Measurements from ENCODE around the gene MILR1. TPM values are rescaled to one million over a fixed set of nuclear protein-coding genes. Genes with fewer than 3 reads are reported as not detected.
"Not testable (repeated sequence)": the region's sequence is repeated elsewhere in the genome, so short reads cannot be mapped to it uniquely, and the experiment has no call there.

Gene MILR1
- total and polyA plus RNA-seq, 7 experiments from 2014 or later, result 1.1 to 17.9 (median 1.6) TPM; not detected in 2

GRCh38 chr17:64466834-64467233 lies 17.9 kb downstream of the MILR1 start:
- H3K9me3 Mint-ChIP-seq; H3K36me3 ChIP-seq (ENCODE audit: control insufficient read depth in 2 of 3, insufficient read depth in 3 of 3, low read length in 3 of 3); ATAC-seq; H3K4me3 ChIP-seq (ENCODE audit: low read length); H3K36me3 Mint-ChIP-seq; H3K27me3 ChIP-seq (ENCODE audit: control insufficient read depth in 2 of 2, insufficient read depth in 2 of 2, low read length in 2 of 2); H3K9me3 ChIP-seq (ENCODE audit: control insufficient read depth in 2 of 3, low read length in 3 of 3); H3K27ac ChIP-seq (ENCODE audit: low read depth, low read length); H3K4me1 ChIP-seq (ENCODE audit: control insufficient read depth in 2 of 2, insufficient read depth in 2 of 2, low read length in 2 of 2); H3K4me3 Mint-ChIP-seq; intact Hi-C loops (cut with micrococcal nuclease); H3K4me1 Mint-ChIP-seq; CTCF ChIA-PET; DNase-seq: not testable (repeated sequence)
- POLR2A ChIA-PET, result interaction anchor here (0.6 kb wide), 1 partner anchor 219 kb away, joined by 3 read pairs; no protein-coding TSS in a partner anchor
- Mint-ChIP-seq H3K27ac (peak overlapping the region in 1 of 9 donors; percentile 64), H3K27me3 (peaks cover 0 to 16% (median 3%) of the 10 kb centered on the region in 5 donors)

GRCh38 chr17:64470625-64471024 lies 21.7 kb downstream of the MILR1 start:
- Mint-ChIP-seq H3K36me3 (peaks cover 0 to 3% (median 0%) of the 10 kb centered on the region in 5 donors), H3K9me3 (no peaks in the 10 kb centered on the region), H3K4me1 (no peaks in the 10 kb centered on the region), H3K4me3 (no peak overlapping the region), H3K27ac (no peak overlapping the region), H3K27me3 (peaks cover 0 to 16% (median 0%) of the 10 kb centered on the region in 5 donors)
- Histone ChIP-seq H3K27me3 (ENCODE audit: control insufficient read depth in 2 of 2, insufficient read depth in 2 of 2, low read length in 2 of 2) (no peaks in the 10 kb centered on the region), H3K4me1 (ENCODE audit: control insufficient read depth in 2 of 2, insufficient read depth in 2 of 2, low read length in 2 of 2) (no peaks in the 10 kb centered on the region), H3K4me3 (ENCODE audit: low read length) (no peak overlapping the region), H3K9me3 (ENCODE audit: control insufficient read depth in 2 of 3, low read length in 3 of 3) (no peaks in the 10 kb centered on the region), H3K27ac (ENCODE audit: low read depth, low read length) (no peak overlapping the region), H3K36me3 (ENCODE audit: control insufficient read depth in 2 of 3, insufficient read depth in 3 of 3, low read length in 3 of 3) (no peaks in the 10 kb centered on the region)
- ATAC-seq (no peak), DNase-seq (no peak)
- CTCF ChIA-PET, result no interaction called here
- intact Hi-C loops (cut with micrococcal nuclease), result no loop called here
- POLR2A ChIA-PET, result no interaction called here

- Histone ChIP-seq H3K9me3 (ENCODE audit: control insufficient read depth in 2 of 3, low read length in 3 of 3) (no peaks in the 10 kb centered on the region), H3K36me3 (ENCODE audit: control insufficient read depth in 2 of 3, insufficient read depth in 3 of 3, low read length in 3 of 3) (no peaks in the 10 kb centered on the region), H3K27me3 (ENCODE audit: control insufficient read depth in 2 of 2, insufficient read depth in 2 of 2, low read length in 2 of 2) (no peaks in the 10 kb centered on the region), H3K27ac (ENCODE audit: low read depth, low read length) (no peak overlapping the region), H3K4me3 (ENCODE audit: low read length) (no peak overlapping the region), H3K4me1 (ENCODE audit: control insufficient read depth in 2 of 2, insufficient read depth in 2 of 2, low read length in 2 of 2) (no peaks in the 10 kb centered on the region)
- no peaks in the 10 kb centered on the region for H3K4me1 Mint-ChIP-seq
- intact Hi-C loops (cut with micrococcal nuclease), result no loop called here
- ATAC-seq (no peak), DNase-seq (no peak)
- peaks cover 0 to 9% (median 0%) of the 10 kb centered on the region in 5 donors for H3K27me3 Mint-ChIP-seq
- no peaks in the 10 kb centered on the region for H3K9me3 Mint-ChIP-seq
- H3K27ac Mint-ChIP-seq, result no peak overlapping the region
- POLR2A ChIA-PET, result no interaction called here
- no peak overlapping the region for H3K4me3 Mint-ChIP-seq
- H3K36me3 Mint-ChIP-seq, result no peaks in the 10 kb centered on the region
- CTCF ChIA-PET, result no interaction called here
Observed at GRCh38 chr17:64471440-64471839, 22.5 kb downstream of the MILR1 start.

GRCh38 chr17:64472564-64472963 lies 23.6 kb downstream of the MILR1 start:
- no peaks in the 10 kb centered on the region for H3K9me3 Mint-ChIP-seq
- CTCF ChIA-PET, result interaction anchor here (0.7 kb wide), 1 partner anchor 117 kb away, joined by 4 read pairs; no protein-coding TSS in a partner anchor
- no peaks in the 10 kb centered on the region for H3K4me1 ChIP-seq (ENCODE audit: control insufficient read depth in 2 of 2, insufficient read depth in 2 of 2, low read length in 2 of 2)

DNA sequence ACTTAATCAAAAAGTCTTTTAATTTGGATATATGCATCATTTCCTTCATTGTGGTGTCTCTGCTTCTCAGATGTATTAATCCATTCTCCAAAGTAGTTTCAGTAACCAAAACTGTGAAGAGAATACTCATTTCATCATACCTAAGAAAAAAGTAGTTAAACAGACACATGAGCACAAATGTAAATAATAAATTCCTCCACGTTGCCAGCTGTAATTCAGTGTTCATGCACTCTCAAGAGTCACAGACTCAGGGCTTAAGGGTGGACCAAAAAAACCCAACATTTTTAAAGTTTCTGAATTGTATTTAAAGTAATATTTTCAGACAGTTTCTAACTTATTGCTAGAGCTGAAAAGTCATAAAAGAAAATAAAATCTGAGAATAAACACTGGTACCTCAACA lies 28.9 kb downstream of the MILR1 start:
- intact Hi-C loops (cut with micrococcal nuclease), result no loop called here
- ATAC-seq (no peak), DNase-seq (no peak)
- peaks cover 0 to 32% (median 6%) of the 10 kb centered on the region in 3 experiments for H3K36me3 ChIP-seq (ENCODE audit: control insufficient read depth in 2 of 3, insufficient read depth in 3 of 3, low read length in 3 of 3)
- Mint-ChIP-seq H3K4me3 (no peak overlapping the region), H3K27ac (peak overlapping the region in 3 of 9 donors; percentile 12 to 47 (median 32)), H3K36me3 (peaks cover 4 to 19% (median 13%) of the 10 kb centered on the region in 5 donors), H3K4me1 (peaks cover 0 to 10% (median 4%) of the 10 kb centered on the region in 7 donors), H3K27me3 (no peaks in the 10 kb centered on the region), H3K9me3 (no peaks in the 10 kb centered on the region)
- H3K27me3 ChIP-seq (ENCODE audit: control insufficient read depth in 2 of 2, insufficient read depth in 2 of 2, low read length in 2 of 2), result no peaks in the 10 kb centered on the region
- H3K9me3 ChIP-seq (ENCODE audit: control insufficient read depth in 2 of 3, low read length in 3 of 3), result no peaks in the 10 kb centered on the region
- H3K4me3 ChIP-seq (ENCODE audit: low read length), result no peak overlapping the region
- H3K4me1 ChIP-seq (ENCODE audit: control insufficient read depth in 2 of 2, insufficient read depth in 2 of 2, low read length in 2 of 2), result no peaks in the 10 kb centered on the region
- ChIA-PET POLR2A (no interaction called here), CTCF (interaction anchor here (0.6 to 1.4 kb wide), 3 partner anchors 58 to 556 kb away, joined by 3 to 4 read pairs (median 3); no protein-coding TSS in a partner anchor)
- no peak overlapping the region for H3K27ac ChIP-seq (ENCODE audit: low read depth, low read length)

More at GRCh38 chr17:64472564-64472963, 23.6 kb downstream of the MILR1 start:
- DNase-seq (no peak), ATAC-seq (no peak)
- intact Hi-C loops (cut with micrococcal nuclease), result no loop called here
- H3K4me1 Mint-ChIP-seq, result peaks cover 0 to 6% (median 0%) of the 10 kb centered on the region in 7 donors
- peaks cover 0 to 6% (median 0%) of the 10 kb centered on the region in 5 donors for H3K27me3 Mint-ChIP-seq
- Histone ChIP-seq H3K4me3 (ENCODE audit: low read length) (no peak overlapping the region), H3K27me3 (ENCODE audit: control insufficient read depth in 2 of 2, insufficient read depth in 2 of 2, low read length in 2 of 2) (no peaks in the 10 kb centered on the region), H3K9me3 (ENCODE audit: control insufficient read depth in 2 of 3, low read length in 3 of 3) (no peaks in the 10 kb centered on the region), H3K36me3 (ENCODE audit: control insufficient read depth in 2 of 3, insufficient read depth in 3 of 3, low read length in 3 of 3) (peaks cover 0 to 6% (median 0%) of the 10 kb centered on the region in 3 experiments), H3K27ac (ENCODE audit: low read depth, low read length) (no peak overlapping the region)
- peak overlapping the region in 1 of 9 donors; percentile 53 for H3K27ac Mint-ChIP-seq
- peaks cover 0 to 7% (median 5%) of the 10 kb centered on the region in 5 donors for H3K36me3 Mint-ChIP-seq
- no peak overlapping the region for H3K4me3 Mint-ChIP-seq
- POLR2A ChIA-PET, result no interaction called here

DNA sequence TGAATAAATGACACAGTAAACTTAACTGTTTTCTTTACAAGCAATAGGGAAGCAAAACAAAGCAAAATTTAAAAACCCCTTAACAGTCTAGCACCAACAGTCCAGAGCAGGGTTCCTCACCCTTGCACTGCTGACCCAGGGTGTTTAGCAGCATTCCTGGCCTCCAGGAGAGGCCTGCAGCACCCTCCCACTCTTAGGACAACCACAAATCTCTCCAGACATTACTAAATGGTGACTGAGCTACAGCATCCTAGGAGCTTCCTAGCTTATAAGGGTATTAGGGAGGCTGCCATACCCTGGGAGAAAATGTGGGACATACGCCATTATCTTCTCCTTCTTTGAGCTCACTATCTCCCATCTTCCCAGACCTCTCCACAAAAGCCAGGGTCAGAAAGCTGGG lies 32.0 kb downstream of the MILR1 start:
- no peaks in the 10 kb centered on the region for H3K9me3 Mint-ChIP-seq
- CTCF ChIA-PET, result interaction anchor here (1.9 kb wide), 1 partner anchor 60 kb away, joined by 6 read pairs; no protein-coding TSS in a partner anchor

GRCh38 chr17:64484380-64484779 lies 35.5 kb downstream of the MILR1 start:
- ChIA-PET CTCF (interaction anchor here (1.8 kb wide), 1 partner anchor 63 kb away, joined by 5 read pairs; no protein-coding TSS in a partner anchor), POLR2A (interaction anchor here (0.8 to 1.6 kb wide), 3 partner anchors 10 to 21 kb away, joined by 3 to 6 read pairs (median 4); partner anchors contain the start of gene POLG2)
- DNase-seq, result no peak
- H3K27ac ChIP-seq (ENCODE audit: low read depth, low read length), result no peak overlapping the region
- Mint-ChIP-seq H3K9me3 (no peaks in the 10 kb centered on the region), H3K4me1 (peaks cover 7 to 21% (median 19%) of the 10 kb centered on the region in 7 donors), H3K27me3 (no peaks in the 10 kb centered on the region), H3K4me3 (no peak overlapping the region), H3K27ac (peak overlapping the region in 2 of 9 donors; percentile 51 to 74), H3K36me3 (peaks cover 8 to 35% (median 26%) of the 10 kb centered on the region in 5 donors)
- no peaks in the 10 kb centered on the region for H3K9me3 ChIP-seq (ENCODE audit: control insufficient read depth in 2 of 3, low read length in 3 of 3)
- H3K36me3 ChIP-seq (ENCODE audit: control insufficient read depth in 2 of 3, insufficient read depth in 3 of 3, low read length in 3 of 3), result peaks cover 7 to 38% (median 8%) of the 10 kb centered on the region in 3 experiments
- H3K27me3 ChIP-seq (ENCODE audit: control insufficient read depth in 2 of 2, insufficient read depth in 2 of 2, low read length in 2 of 2), result no peaks in the 10 kb centered on the region
- intact Hi-C loops (cut with micrococcal nuclease), result no loop called here
- ATAC-seq, result no peak
- H3K4me3 ChIP-seq (ENCODE audit: low read length), result no peak overlapping the region
- no peaks in the 10 kb centered on the region for H3K4me1 ChIP-seq (ENCODE audit: control insufficient read depth in 2 of 2, insufficient read depth in 2 of 2, low read length in 2 of 2)

More for the DNA sequence above, 32.0 kb downstream of the MILR1 start:
- peaks cover 8 to 35% (median 23%) of the 10 kb centered on the region in 5 donors for H3K36me3 Mint-ChIP-seq
- peaks cover 6 to 49% (median 8%) of the 10 kb centered on the region in 3 experiments for H3K36me3 ChIP-seq (ENCODE audit: control insufficient read depth in 2 of 3, insufficient read depth in 3 of 3, low read length in 3 of 3)
- H3K4me3 Mint-ChIP-seq, result no peak overlapping the region
- DNase-seq (no peak), ATAC-seq (no peak)
- H3K4me3 ChIP-seq (ENCODE audit: low read length), result no peak overlapping the region
- POLR2A ChIA-PET, result interaction anchor here (0.6 to 1.6 kb wide), 3 partner anchors 17 to 245 kb away, joined by 3 to 6 read pairs (median 4); partner anchors contain the start of genes CEP95 and POLG2
- H3K9me3 ChIP-seq (ENCODE audit: control insufficient read depth in 2 of 3, low read length in 3 of 3), result no peaks in the 10 kb centered on the region
- intact Hi-C loops (cut with micrococcal nuclease), result no loop called here
- peaks cover 10 to 21% (median 19%) of the 10 kb centered on the region in 7 donors for H3K4me1 Mint-ChIP-seq
- no peaks in the 10 kb centered on the region for H3K4me1 ChIP-seq (ENCODE audit: control insufficient read depth in 2 of 2, insufficient read depth in 2 of 2, low read length in 2 of 2)
- no peaks in the 10 kb centered on the region for H3K27me3 Mint-ChIP-seq
- H3K27me3 ChIP-seq (ENCODE audit: control insufficient read depth in 2 of 2, insufficient read depth in 2 of 2, low read length in 2 of 2), result no peaks in the 10 kb centered on the region
- peak overlapping the region in 1 of 9 donors; percentile 37 for H3K27ac Mint-ChIP-seq
- H3K27ac ChIP-seq (ENCODE audit: low read depth, low read length), result no peak overlapping the region

Data from naive thymus-derived CD4-positive, alpha-beta T cell (primary cell).